Right atrium auricular region (tissue), 2 donors: ENCODE measurements around the gene DAPK1. TPM values are rescaled to one million over a fixed set of nuclear protein-coding genes. Genes with fewer than 3 reads are reported as not detected.

Experiments
- DNase-seq: peaks from one replicate; pipeline ENCODE4 v3.0.0-alpha.2; 2019; ENCODE audit warnings: low spot score
- H3K27ac ChIP-seq, 2 donors: fragments of 200-600 bp; sonication (generic); 1 replicate in 1 of 2; 2 replicates in 1 of 2; pipeline ENCODE4 v1.5.1; 2016 to 2019
- H3K27me3 ChIP-seq, 2 donors: fragments of 200-600 bp; sonication (generic); one replicate each; pipeline versions ENCODE4 v1.5.1 to v1.6.0; 2017 to 2019
- H3K36me3 ChIP-seq: fragments of 200-600 bp; sonication (generic); one replicate; pipeline ENCODE4 v1.5.1; 2016
- H3K4me1 ChIP-seq, 2 donors: fragments of 200-600 bp; sonication (generic); one replicate each; pipeline versions ENCODE4 v1.5.1 to v1.6.0; 2017 to 2019
- H3K4me3 ChIP-seq, 2 donors: fragments of 200-600 bp; sonication (generic); 1 replicate in 1 of 2; 2 replicates in 1 of 2; pipeline ENCODE4 v1.5.1; 2017 to 2019; ENCODE audit warnings: mild to moderate bottlenecking in 1 of 2, moderate library complexity in 1 of 2
- H3K9me3 ChIP-seq, 2 donors: fragments of 200-600 bp; sonication (generic); one replicate each; pipeline ENCODE4 v1.5.1; 2019
- total RNA-seq, 2 donors: library from RNA; depleted of rRNA; stranded (reverse); fragments of >200 nt; gene quantifications; one replicate each; pipeline ENCODE4 v1.1.0, GENCODE V29; 2016
- TF ChIP-seq, protein P1 (sequence below), 2 donors: fragments of 200-600 bp; sonication (generic); IDR thresholded peaks; one replicate each; pipeline ENCODE4 v1.5.1; 2019; ENCODE audit warnings: antibody characterized with exemption in 2 of 2

DAPK1 gene
- total RNA-seq, result 10 to 100 TPM; 10.1 to 23.0 TPM

GRCh38 chr9:87497604-87498045 is at the start of gene DAPK1:
DAPK1 (plus strand) TSS chr9:87497867; CDS start chr9:87499078, 1,211 bp downstream.
- H3K27me3 ChIP-seq, result no peaks in the 10 kb centered on the region
- H3K4me3 ChIP-seq, result peak within 1 kb of the TSS; percentile 51 to 71
- peak within 1 kb of the TSS; percentile 53 to 70 for H3K27ac ChIP-seq
- H3K36me3 ChIP-seq, result no peaks in the 10 kb centered on the region
- H3K4me1 ChIP-seq, result peaks cover 0 to 24% of the 10 kb centered on the region in 2 donors
- TF ChIP-seq, protein P1, sequence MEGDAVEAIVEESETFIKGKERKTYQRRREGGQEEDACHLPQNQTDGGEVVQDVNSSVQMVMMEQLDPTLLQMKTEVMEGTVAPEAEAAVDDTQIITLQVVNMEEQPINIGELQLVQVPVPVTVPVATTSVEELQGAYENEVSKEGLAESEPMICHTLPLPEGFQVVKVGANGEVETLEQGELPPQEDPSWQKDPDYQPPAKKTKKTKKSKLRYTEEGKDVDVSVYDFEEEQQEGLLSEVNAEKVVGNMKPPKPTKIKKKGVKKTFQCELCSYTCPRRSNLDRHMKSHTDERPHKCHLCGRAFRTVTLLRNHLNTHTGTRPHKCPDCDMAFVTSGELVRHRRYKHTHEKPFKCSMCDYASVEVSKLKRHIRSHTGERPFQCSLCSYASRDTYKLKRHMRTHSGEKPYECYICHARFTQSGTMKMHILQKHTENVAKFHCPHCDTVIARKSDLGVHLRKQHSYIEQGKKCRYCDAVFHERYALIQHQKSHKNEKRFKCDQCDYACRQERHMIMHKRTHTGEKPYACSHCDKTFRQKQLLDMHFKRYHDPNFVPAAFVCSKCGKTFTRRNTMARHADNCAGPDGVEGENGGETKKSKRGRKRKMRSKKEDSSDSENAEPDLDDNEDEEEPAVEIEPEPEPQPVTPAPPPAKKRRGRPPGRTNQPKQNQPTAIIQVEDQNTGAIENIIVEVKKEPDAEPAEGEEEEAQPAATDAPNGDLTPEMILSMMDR (IDR thresholded peaks at IDR 0.05), result peak in 1 of 2 donors; percentile 25
- no peaks in the 10 kb centered on the region for H3K9me3 ChIP-seq
- DNase-seq, result no peak

DNA sequence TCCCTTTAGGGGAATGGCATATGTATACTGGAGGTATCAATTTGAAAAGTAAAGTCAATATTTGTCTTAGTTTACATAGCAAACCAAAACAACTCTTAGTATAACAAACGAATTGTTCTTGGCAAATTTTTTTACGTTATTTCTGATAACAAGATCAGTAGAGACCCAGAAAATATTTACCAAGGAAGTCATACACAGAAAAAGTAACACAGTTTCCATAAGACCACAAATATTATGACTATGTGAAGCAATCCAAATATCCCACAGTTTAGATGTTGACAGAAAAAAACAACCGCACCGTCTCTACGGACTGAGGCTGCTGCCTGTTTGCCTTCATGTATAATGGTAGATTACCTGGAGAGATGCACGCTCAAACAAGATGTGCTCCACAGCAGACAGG is 46.5 kb upstream of the DAPK1 start:
- H3K9me3 ChIP-seq, result peaks cover 0 to 5% of the 10 kb centered on the region in 2 donors
- no peaks in the 10 kb centered on the region for H3K4me1 ChIP-seq
- no peak for DNase-seq
- H3K27ac ChIP-seq, result no peak overlapping the region
- H3K4me3 ChIP-seq, result no peak overlapping the region
- no peaks in the 10 kb centered on the region for H3K36me3 ChIP-seq
- H3K27me3 ChIP-seq, result no peaks in the 10 kb centered on the region
- TF ChIP-seq, protein P1 (IDR thresholded peaks at IDR 0.05), result no peak

GRCh38 chr9:87455407-87455806 is 42.3 kb upstream of the DAPK1 start:
- H3K4me3 ChIP-seq, result no peak overlapping the region

DNA sequence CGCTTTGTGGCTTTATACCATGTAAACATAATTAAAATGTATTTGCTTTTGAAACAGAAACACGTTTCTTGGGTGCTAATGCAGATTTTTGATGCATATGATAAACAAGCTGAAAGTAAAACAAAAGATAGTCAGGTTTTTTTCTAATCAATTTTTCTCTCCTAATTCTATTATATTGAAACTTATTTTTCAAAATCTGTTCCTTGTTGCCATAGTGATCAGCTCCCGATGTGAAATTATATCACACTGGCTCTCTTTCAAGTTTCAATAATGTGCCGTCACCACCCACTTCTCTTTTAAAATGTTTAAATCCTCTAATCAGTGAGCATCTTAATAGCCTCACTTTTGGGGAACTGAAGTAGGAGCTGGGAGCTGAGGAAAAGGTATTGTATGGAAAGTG is 36.4 kb upstream of the DAPK1 start:
- Histone ChIP-seq H3K36me3 (no peaks in the 10 kb centered on the region), H3K4me1 (no peaks in the 10 kb centered on the region), H3K9me3 (no peaks in the 10 kb centered on the region), H3K27ac (no peak overlapping the region), H3K4me3 (no peak overlapping the region), H3K27me3 (no peaks in the 10 kb centered on the region)
- TF ChIP-seq, protein P1 (IDR thresholded peaks at IDR 0.05), result no peak
- DNase-seq, result no peak

More at GRCh38 chr9:87455407-87455806, 42.3 kb upstream of the DAPK1 start:
- Histone ChIP-seq H3K27ac (no peak overlapping the region), H3K27me3 (no peaks in the 10 kb centered on the region), H3K36me3 (no peaks in the 10 kb centered on the region), H3K9me3 (peaks cover 0 to 5% of the 10 kb centered on the region in 2 donors), H3K4me1 (no peaks in the 10 kb centered on the region)
- DNase-seq, result no peak
- TF ChIP-seq, protein P1 (IDR thresholded peaks at IDR 0.05), result no peak

- no peak overlapping the region for H3K27ac ChIP-seq
- no peaks in the 10 kb centered on the region for H3K36me3 ChIP-seq
- H3K9me3 ChIP-seq, result no peaks in the 10 kb centered on the region
- H3K4me3 ChIP-seq, result no peak overlapping the region
- H3K4me1 ChIP-seq, result no peaks in the 10 kb centered on the region
- no peak for DNase-seq
- TF ChIP-seq, protein P1 (IDR thresholded peaks at IDR 0.05), result no peak
- H3K27me3 ChIP-seq, result no peaks in the 10 kb centered on the region
Measured at GRCh38 chr9:87464110-87464991, 33.3 kb upstream of the DAPK1 start.
